AG04450 (cell line): ENCODE data around the gene HSH2D. TPM values are rescaled to one million over a fixed set of nuclear protein-coding genes. Genes with fewer than 3 reads are reported as not detected.

ENCODE experiments used
- CTCF ChIA-PET: fragments of 300-600, 350-600 bp; formaldehyde crosslinking; extraction: SDS; loops from one replicate; lab custom pipeline; 2022; ENCODE audit warnings: antibody characterized with exemption, inconsistent platforms; lab: Charles Lee
- POLR2A ChIA-PET: fragments of 350-600 bp; formaldehyde crosslinking; extraction: SDS; loops from one replicate; lab custom pipeline; 2021; ENCODE audit warnings: antibody characterized with exemption, inconsistent platforms; lab: Yijun Ruan, JAX
- DNase-seq: peaks from one replicate; pipeline ENCODE4 v3.0.0-alpha.2; 2011; ENCODE audit warnings: low read depth, low spot score
- H3K27ac ChIP-seq: one replicate; pipeline ENCODE4 v1.5.1; 2012; ENCODE audit warnings: low read depth, low read length, control low read depth
- H3K27me3 ChIP-seq: one replicate; pipeline ENCODE4 v1.6.0; 2012; ENCODE audit warnings: low read length; ENCODE audit not compliant: control insufficient read depth, insufficient read depth
- H3K4me3 ChIP-seq: 2 replicates; pipeline ENCODE4 v1.5.1; 2011; ENCODE audit warnings: mild to moderate bottlenecking, low read depth, low read length, control low read depth
- H3K9me3 ChIP-seq: 2 replicates; pipeline ENCODE4 v1.5.1; 2012; ENCODE audit warnings: low read length; ENCODE audit not compliant: control insufficient read depth, insufficient read depth
- polyA plus RNA-seq: library from polyadenylated mRNA; depleted of rRNA; stranded (reverse); fragments of >200 nt; gene quantifications from 2 replicates; pipeline ENCODE4 v1.2.3, GENCODE V29; 2011
- TF ChIP-seq, protein P1 (sequence below): IDR thresholded peaks from 2 replicates; pipeline ENCODE4 v1.5.1; 2011; ENCODE audit warnings: low read depth, low read length, control low read depth, inconsistent platforms

Gene HSH2D
- polyA plus RNA-seq, 1 experiment = not detected

DNA sequence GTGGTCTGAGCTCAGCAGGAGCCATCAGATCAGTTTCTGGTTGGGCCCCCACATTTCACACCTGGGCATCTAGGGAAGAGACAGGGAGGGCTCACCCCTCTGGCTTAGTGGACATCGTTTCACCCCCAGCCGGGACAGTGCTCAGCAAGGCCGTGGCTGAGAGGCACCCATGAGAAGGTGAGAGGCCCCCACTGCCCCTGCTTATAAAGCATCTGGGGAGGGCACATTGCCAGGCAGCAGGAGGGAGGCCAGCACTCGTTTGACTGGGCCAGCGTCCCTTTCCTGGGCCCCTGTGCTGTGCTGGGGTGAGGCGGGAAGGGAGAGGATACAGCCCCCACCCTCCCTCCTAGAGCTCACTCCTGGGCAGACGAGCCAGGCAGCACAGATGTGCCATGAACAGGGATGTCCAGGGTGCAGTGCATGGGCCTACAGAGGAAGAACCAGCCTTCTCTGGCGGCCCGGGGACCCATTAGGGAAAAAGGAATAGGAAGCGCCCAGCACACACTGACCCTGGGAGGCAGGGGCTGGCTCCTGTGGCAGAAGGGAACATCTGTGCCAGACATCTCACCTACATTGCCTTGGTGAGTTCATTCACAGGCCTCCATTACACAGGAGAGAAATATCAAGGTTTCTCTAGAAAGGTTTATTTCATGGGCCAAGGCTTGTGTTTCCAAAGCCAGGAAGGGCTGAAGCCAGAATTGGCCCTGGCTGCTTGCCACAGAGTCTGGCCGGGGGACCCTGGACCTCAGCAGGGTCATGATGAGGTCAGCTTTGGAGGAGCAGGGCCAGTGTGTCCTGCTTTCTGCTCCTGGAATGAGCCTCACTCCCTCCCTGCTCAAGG is 61.9 kb downstream of the HSH2D start:
- POLR2A ChIA-PET = no interaction called here
- Histone ChIP-seq H3K27ac (no peak overlapping the region), H3K9me3 (no peaks in the 10 kb centered on the region; the same call in 1 of the 2 replicates), H3K27me3 (no peaks in the 10 kb centered on the region), H3K4me3 (no peak overlapping the region)
- CTCF ChIA-PET = no interaction called here
- TF ChIP-seq, protein P1, sequence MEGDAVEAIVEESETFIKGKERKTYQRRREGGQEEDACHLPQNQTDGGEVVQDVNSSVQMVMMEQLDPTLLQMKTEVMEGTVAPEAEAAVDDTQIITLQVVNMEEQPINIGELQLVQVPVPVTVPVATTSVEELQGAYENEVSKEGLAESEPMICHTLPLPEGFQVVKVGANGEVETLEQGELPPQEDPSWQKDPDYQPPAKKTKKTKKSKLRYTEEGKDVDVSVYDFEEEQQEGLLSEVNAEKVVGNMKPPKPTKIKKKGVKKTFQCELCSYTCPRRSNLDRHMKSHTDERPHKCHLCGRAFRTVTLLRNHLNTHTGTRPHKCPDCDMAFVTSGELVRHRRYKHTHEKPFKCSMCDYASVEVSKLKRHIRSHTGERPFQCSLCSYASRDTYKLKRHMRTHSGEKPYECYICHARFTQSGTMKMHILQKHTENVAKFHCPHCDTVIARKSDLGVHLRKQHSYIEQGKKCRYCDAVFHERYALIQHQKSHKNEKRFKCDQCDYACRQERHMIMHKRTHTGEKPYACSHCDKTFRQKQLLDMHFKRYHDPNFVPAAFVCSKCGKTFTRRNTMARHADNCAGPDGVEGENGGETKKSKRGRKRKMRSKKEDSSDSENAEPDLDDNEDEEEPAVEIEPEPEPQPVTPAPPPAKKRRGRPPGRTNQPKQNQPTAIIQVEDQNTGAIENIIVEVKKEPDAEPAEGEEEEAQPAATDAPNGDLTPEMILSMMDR = no peak
- DNase-seq = no peak

DNA sequence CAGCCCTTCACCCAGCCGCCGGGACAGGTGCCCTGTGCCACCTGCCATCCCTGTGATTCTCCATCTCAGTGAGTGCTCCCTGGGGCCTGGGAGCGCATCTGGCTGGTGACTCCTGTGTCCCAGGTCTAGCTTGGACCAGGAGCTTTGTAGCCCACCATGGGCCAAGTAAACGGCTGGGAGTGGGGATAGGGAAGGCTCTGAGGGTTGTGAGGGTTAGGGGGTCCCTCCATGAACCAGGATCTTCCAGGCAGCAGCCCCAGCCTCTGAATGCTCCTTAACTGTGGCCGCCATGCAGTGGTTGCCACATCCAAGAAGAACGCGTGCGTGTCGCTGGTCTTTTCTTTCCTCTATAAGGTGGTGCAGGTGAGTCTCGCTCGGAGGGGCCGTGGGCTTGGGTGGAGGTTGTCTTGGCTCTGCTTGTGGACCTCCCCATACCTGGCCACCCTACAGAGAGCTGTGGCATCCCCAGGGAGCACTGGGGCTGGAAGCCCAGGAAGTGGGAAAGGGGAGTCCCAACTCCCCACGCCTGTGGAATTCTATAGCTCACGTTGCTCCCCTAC is 62.6 kb downstream of the HSH2D start:
- POLR2A ChIA-PET = no interaction called here
- CTCF ChIA-PET = no interaction called here
- Histone ChIP-seq H3K4me3 (no peak overlapping the region), H3K9me3 (peaks cover under 1% of the 10 kb centered on the region), H3K27ac (no peak overlapping the region), H3K27me3 (no peaks in the 10 kb centered on the region)
- TF ChIP-seq, protein P1 = no peak
- DNase-seq = no peak

DNA sequence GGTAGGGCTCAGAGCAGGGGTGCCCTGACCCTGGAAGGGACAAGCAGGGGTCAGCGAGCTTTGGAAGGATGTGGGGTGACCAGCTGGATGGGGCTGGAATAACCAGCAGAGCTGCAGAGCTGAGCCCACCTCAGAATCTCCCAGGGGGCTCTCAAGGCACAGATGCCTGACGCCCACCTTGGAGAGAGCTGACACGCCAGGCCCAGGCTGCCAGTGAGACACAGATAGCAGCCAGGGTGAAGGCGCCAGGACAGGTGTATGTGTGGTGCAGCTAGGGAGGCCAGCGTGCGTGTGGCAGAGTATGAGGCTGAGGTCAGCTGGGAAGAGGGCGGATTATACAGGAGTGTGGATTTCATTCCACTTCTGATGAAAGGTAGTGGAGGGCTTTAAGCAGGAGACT is 63.2 kb downstream of the HSH2D start:
- ChIA-PET POLR2A (no interaction called here), CTCF (no interaction called here)
- Histone ChIP-seq H3K9me3 (peaks cover 5% of the 10 kb centered on the region), H3K4me3 (no peak overlapping the region), H3K27me3 (no peaks in the 10 kb centered on the region), H3K27ac (no peak overlapping the region)
- TF ChIP-seq, protein P1 = no peak
- no peak for DNase-seq

GRCh38 chr19:16207063-16207462 is 63.6 kb downstream of the HSH2D start:
- peaks cover 5% of the 10 kb centered on the region for H3K9me3 ChIP-seq
- TF ChIP-seq, protein P1 = no peak
- no peak overlapping the region for H3K27ac ChIP-seq
- POLR2A ChIA-PET = no interaction called here
- CTCF ChIA-PET = no interaction called here
- no peak for DNase-seq
- H3K27me3 ChIP-seq = no peaks in the 10 kb centered on the region
- no peak overlapping the region for H3K4me3 ChIP-seq

DNA sequence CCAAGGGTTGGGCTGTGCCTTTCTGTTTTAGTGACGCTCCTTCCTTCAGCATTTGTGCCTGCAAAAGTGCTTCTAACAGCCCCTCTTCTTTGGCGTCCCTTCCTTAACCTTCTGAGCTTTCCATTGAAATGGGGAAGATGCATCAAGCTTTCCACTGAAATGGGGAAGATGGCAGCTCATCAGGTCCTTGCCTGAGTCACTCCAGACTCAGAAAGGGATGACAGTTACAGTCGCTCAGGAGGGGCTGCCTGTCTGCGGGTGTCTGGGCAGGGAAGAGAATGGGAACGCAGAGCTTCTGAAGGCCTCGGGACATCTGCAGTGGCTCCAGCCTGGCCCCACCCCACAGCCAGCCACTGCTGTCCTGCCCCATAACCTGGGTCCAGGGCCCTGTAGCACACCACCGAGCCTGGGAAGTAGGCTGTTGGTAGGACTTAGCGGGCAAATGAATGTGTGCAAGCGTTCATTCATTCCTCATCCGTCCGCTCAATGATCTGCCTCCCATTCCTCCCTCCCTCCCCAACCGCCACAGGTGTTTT is 64.1 kb downstream of the HSH2D start:
- H3K9me3 ChIP-seq = peaks cover 5% of the 10 kb centered on the region
- ChIA-PET CTCF (no interaction called here), POLR2A (no interaction called here)
- no peak for DNase-seq
- H3K27me3 ChIP-seq = no peaks in the 10 kb centered on the region
- H3K27ac ChIP-seq = no peak overlapping the region
- no peak overlapping the region for H3K4me3 ChIP-seq
- TF ChIP-seq, protein P1 = no peak
